ENCODE data around the gene TRMO.
A peak's percentile ranks its signal among the peaks of the same experiment; 100 is the strongest.

Gene TRMO

DNA sequence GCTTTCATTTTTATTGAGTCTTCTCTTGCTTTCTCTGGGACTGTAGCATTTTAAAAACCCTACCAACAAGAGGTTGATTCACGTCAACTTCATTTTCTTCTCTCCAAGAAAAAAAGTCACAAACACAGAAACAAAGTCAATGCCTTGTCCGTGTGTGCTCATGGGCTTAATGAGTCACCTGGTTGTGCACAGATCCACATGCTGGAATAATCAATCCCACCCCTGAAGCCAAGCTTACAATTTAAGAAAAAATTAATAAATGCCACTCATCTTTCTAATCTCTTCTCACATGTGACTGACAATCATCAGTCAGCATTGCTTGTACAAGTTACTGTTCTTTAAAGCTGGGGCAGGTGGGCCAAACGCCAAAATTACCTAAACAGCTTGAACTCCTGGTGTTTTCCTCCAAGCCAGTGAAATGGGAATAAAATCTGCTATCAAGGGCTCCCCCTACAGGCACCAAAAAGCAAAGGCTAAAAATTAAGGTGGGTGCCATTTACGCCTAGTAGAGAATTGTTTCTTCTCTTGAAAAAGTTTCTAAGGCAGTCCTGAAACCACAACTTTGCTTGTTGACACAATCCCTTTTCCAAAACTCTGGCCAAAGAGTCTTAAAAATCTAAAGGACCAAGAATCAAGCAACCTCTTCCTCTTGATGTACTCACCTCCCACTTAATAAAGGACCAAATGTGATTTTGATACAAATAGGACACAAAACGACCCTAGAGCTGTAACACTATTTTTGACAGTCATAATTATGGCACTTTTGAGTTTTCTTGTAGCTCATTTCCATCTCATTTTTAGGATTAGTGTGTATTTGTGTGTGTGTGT is 21.3 kb downstream of the TRMO start:
- DNase-seq: peak; percentile 65

DNA sequence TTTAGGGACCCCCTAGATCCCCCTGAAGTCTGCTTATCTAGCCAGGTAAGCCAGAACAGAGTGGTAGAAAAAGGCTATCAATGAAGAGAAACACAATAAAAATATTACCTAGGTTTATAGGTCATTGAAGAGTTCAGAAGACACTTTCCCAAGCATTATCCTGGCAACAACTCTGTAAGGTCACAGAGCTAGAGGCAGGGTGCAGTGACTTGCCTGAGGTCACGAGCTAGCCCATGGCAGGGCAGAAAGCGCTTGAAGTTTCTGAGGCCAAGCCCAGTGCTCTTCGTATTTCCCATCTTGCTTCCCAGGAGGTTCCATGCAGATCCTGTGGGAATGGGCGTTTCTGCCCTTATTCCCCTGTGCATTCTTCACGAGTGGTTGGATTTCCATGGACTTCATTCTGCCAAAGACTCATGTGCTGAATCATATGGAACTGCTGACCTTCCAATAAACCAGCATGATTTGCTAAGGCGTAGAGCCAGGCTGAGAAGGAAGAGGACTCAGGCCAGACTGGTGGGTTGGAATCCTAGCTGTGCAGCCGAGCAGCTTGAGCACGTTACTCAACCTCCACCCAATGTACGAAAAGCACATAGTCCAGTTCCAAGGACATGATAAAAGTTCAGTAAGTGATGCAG is 22.1 kb downstream of the TRMO start:
- DNase-seq: no peak

DNA sequence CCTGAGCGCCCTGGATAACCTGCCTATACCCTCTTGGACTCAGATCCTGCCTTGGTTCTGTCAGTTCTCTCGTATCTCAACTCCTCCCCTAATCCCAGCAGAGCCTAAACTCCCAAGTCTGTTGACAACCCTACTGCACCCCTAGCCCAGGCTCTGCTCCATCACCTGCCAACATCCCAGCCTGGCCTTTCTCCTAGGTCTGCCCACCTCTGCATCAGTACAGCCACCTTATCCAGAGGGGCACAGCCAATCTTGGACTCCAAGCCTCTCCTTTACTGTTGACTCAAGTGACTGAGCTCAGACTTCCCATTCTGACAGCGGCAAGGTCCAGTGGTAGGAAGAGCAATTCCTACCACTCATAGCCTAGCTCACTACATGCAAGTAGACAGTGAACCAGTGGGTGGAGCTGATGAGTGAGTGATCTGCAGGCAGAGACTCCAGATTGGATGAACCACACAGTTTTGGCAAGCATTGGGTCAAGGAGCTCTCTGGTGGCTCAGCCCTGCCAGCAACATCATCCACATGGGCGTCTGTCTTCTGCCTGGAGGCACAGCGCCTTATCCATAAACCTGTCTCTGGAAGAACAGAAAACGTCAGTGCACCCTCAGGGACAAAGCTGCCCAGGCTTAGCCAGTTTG is 26.5 kb downstream of the TRMO start:
- no peak for DNase-seq

DNA sequence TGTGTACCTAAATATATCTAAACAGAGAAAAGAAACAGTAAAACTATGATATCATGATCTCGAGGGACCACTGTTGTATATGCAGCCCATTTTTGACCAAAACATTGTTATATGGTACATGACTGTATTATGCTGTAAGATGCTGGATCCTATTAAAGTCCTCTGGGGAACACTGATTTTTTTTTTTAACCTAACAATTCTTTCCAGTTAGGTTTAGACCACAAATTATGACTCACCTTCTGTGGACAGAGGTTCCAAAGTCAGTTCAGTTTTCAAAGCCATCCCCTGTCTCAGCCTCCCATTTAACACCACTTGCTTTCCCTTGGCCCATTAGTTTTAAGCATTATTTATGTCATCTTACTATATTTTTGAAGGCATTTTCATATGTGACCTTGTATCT is 27.1 kb downstream of the TRMO start:
- no peak for DNase-seq

DNA sequence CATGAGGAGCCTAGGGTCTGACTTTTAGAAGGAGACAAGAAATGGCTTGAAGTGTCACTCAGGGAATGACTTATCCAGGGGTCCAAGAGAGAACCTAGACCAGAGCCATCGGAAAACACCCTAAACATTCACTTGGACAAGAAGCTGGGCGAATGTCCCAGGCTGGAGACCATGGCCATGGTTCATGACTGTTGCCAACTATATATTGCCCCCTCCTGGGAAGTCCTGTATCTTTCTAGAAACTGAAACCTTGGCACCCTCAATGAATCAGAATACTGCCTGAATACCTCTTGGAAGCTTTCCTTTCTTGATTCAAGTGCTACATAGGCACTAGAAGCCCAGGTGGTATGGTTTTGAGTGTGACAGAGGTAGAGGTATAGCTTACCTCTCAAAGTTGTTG is 29.9 kb downstream of the TRMO start:
- no peak for DNase-seq

DNA sequence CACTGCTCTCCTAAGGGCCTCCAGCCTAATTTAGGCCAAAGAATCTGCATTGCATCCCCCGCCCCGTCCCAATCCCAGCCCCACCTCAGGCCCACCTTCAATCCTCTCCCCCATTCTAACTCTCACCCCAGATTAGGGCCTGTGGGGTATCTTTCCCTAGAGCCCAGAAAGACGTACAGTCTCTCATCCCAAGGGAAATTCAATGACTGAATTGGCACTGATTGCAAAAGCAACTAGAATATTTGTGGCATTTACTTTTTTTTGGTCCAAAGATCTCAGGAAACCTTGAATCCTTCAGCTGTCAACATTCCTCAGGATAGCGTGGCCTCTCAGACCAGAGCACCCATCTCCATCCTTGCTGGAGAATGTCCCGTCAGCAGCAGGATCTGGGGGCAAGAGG is 30.6 kb downstream of the TRMO start:
- no peak for DNase-seq

DNA sequence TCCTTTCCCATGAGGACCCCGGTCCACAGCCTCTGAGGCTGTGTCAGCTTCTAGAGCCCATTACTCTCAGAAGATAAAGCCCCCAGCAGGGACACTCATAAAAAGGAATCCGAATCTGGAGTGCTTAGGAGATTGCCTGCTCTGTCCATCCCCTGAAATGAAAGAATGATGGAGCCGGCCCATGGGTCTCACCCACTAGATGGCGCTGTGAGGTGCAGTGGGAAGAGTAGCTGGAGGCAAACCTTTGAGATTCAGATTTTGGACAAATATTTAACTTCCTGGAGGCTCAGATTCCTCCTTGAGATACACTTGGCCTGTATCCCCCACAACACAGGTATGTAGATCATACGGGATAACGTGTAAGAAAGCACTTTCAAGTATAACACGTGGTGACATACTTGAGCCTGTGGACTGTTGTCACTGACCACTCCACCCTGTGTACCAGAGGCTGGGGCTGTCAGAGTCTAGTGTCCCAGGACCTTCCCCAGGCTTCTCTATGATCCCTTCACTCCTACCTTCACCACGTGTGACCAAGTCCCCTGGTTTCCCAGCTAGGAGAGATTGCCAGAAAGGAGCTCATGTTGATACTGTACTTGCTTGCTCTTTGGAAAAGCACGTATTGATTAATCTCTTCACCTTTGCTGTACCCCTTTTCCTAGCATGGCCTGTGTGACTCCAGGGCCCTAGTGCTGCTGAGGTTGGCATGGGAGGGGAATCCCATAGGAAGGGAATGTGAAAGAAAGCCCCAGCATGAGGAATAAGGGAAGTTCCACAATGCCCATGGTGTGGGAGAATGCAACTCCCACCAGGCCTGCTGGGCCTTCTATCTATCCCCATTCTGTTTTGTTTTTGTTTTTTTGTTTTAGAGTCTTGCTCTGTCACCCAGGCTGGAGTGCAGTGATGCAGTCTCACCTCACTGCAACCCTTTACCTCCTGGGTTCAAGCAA is 32.1 kb downstream of the TRMO start:
- no peak for DNase-seq

DNA sequence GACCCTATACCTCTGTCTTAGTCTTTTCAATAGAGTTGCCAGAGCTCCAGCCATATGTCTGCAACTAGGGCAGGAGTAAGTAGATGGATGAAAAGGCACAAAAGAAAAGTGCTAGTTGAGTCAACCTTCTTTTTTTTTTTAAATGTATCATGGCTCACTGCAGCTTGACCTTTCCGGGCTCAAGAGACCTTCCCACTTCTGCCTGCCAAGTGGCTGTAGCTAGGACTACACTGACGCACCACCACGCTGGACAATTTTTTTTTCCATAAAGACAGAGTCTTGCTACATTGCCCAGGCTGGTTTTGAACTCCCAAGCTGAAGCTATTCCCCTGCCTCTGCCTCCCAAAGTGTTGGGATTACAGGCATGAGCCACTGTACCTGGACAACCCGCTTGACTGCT is 42.0 kb downstream of the TRMO start:
- DNase-seq: no peak

DNA sequence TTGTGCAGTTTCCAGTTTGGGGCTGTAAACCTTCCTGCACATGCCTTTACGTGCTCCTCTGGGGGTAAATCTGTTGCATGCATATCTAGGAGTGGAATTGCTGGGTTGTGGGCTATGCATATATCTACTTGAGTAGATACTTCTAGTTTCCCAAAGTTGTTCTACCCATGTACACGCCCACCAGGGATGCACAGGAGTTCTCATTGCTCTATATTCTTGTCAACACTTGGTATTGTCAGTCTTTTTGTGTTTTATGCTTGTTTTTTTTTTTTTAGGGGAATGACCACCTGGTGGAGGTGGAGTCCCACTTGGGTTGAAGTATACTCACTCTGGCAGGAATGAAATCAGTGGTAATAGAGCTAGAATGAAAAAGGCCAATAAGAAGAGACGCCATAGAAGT is 46.2 kb downstream of the TRMO start:
- no peak for DNase-seq

DNA sequence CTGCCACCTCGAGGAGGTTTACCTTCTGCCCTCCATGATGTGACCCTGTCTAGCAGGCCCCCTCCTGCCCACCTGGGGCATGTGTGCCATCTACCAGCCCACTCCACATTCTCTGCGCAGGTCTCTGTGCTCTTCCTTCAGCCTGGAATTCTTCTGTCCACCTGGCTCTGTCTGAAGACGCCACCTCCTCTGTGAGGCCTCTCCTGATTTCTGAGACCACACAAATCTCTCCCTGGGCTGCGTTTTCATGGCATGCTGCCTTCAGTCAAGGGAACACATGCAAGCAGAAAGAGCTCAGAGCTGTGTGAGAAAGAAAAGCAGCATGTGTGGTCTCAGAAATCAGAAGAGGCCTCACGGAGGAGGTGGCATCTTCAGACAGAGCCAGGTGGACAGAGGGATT is 47.2 kb downstream of the TRMO start:
- DNase-seq: no peak

DNA sequence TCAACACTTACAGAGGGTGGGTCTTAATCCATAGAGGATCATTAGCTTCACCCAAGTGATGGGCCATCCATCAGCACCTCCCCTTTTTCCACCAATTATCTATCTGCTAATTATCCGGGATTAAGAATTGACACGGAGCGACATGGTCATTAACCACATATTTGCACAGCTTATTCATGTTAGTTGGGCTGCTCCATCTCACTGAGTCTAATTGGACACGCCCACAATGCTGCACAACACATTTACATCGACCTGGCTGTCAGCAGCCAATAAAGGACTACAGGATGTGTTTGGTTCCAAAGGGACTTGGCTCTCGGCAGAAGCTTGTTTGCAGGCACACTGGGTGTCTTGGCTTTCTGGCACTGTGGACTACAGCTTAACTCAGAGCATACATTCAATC is 47.7 kb downstream of the TRMO start:
- DNase-seq: no peak

DNA sequence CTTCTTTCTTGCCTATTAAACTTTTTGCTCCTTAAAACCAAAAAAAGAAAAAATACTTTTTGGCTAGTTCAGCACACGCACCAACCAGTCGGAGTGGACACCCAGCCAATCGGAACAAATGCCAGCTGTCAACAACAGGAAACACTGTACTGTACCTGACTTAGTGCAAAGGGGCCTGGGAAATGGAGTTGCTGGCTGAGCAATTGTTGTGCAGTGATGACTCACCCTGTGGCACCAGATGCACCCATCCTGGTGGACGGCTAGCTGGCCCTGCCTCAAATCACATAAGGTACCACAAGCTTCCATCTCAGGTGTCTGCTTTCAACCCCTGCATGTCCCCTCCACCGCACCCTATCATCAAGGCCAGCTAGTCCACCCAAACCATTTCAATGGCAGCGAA is 48.4 kb downstream of the TRMO start:
- no peak for DNase-seq

DNA sequence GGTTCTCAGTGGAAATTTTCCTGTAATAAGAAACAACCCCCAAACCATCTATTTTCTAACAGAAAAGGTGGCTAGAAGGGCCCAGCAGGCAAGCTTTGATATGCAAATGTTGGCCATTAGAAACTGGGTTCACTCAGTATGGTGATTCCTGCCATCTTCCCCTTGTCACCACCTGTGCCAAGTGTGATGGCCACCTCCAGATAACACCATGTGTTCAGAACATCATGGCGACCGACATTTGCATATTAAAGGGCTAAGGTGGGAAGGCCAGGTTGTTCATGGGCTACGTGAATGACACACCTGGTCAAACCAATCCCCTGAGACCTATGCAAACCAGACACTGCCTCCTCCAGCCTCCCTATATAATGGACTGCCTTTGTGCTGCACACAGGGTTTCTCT is 48.9 kb downstream of the TRMO start:
- DNase-seq: no peak

DNA sequence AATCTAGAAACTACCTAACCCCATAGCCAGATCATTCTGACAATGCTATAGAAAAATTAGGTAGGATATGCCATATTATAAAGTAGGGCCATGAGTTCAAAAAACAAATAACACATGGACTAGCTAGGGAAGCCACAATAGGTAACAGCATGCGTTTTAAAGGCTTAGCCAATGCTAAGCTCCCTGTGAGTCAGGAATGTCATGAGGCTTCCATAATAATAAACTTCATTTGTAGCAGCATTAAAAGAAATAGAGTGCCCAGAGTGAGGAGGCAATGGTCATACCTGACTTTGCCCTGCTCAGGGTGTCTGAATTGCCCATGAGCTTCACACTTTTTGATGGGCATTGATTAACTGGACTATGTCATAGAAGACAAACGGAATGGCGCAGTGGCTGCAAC is 53.4 kb downstream of the TRMO start:
- no peak for DNase-seq

DNA sequence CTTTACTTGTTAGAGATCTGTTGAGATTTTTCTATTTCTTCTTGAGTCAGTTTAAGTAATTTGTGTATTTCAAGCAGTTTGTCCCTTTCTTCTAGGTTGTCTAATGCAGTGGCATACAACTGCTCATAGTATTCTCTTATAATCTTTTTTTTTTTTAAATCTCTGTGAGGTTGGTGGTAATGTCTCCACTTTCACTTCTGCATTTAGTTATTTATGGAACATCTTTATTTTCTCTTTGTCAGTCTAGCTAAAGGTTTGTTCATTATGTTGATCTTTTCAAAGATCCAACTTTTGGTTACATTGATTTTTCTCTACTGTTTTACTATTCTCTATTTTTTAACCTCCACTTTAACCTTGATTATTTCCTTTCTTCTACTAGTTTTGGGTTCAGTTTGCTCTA is 55.5 kb downstream of the TRMO start:
- DNase-seq: no peak

DNA sequence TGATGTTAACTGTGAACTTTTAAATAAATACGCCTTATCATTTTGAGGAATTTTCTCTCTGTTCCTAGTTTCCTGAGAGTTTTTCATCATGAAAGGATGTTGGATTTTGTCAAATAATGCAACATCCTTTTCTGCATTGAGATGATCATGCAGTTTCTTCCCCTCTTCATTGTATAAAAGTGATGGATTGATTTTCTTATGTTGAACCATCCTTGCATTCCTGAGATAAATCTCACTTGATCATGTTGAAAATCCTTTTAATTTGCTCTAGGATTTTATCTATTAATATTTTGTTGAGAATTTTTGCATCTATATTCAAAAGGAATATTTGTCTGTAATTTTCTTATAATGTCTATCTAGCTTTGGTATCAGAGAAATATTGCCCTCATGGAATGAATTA is 56.0 kb downstream of the TRMO start:
- DNase-seq: no peak

DNA sequence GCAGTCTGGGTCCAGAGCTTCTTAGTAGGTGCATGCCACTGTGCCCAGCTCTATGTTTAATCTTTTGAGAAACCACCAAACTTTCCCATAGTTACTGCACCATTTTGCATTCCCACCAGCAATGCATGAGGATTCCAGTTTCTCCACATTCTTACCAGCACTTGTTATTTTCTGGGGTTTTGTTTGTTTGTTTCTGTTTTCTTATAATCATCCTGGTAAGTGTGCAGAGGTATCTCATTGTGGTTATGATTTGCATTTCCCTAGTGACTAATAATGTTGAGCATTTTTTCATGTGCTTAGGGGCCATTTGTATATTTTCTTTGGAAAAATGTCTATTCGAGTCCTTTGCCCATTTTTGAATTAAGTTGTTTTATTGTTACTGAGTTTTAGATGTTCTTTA is 57.9 kb downstream of the TRMO start:
- no peak for DNase-seq

DNA sequence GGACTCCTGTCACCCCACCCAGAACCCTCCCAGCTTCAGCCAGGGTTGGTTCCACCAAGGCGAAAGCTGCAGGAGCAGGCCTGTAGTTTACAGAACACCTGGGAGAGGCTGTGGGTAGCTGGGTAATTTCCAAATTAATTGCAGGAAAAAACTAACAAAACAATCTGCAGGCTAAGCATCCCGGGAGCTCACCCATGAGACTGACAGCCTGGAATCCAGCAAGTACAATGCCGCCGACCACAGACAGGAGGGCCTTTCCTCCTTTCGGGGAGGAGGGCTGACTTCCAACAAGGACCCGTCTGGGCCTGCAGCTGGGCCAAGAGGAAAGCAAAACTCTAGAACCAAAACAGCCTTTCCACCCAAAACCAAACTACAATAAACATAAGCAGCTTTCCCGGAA is 59.0 kb downstream of the TRMO start:
- DNase-seq: no peak

DNA sequence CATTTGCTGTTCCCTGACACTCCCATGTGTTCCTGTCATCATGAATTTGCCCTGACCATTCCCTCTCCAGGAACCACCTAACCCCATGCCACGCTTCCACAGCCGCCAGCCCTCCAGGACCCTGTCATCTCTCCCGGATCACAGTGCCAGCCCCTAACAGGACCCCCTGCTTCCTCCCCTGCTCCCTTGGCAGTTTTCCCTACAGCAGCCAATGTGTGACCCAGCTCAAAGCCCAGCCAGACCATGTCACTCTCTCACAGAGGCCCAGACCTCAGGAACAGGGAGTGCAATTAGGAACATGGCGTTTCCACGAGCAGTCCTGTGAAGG is 61.2 kb downstream of the TRMO start:
- no peak for DNase-seq

DNA sequence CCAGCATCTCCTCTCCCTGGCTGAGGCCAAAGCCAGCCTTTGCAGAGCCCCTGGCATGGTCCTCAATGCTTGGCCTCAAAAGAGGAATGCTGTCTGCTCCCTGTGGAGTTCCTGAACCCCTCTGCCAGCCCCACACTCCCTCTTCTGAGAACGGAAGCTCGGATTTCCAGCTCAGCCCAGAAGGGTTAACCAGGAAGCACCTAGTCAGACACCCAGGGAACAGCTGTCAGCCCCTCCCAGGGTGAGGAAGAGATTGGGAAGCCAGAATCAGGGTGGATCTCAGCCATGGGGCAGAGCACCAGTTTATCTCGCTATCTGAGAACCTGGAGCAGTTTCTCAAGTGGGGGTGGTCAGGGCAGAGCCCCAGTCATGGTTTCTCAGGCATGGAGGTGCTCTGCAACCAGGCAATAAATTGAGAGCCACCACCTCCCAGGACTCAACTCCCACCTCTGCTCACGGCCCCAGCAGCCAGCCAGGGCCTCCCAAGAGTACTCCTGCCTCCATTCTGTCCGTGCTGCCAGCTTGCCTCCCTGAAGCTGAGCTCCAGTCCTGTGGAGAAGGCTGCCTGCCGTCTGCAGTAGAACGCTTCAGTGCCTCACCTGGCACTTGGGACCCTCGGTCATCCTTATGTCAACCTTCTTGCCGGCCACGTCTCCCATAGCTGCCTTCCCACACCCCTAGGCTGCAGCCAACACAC is 61.7 kb downstream of the TRMO start:
- peak; percentile 48 for DNase-seq

DNA sequence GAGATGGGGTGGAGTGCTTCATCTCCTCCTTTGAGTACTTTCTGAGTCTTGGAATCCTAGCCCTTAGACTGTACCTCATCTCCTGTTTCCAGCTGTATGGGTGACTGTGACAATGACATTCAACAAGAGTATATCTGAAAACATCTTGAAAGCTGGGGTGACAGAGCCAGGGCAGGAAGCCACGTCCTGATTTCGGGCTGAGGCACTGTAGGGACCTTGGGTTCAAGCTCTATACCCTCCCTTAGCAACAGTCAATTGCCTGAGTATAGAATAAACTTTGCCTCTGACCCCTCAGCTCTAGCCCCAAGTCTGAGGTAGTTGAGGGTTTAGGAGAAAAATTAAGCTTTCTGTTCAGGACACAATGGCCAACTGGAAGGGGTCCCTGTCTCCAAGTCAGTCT is 63.0 kb downstream of the TRMO start:
- DNase-seq: no peak

DNA sequence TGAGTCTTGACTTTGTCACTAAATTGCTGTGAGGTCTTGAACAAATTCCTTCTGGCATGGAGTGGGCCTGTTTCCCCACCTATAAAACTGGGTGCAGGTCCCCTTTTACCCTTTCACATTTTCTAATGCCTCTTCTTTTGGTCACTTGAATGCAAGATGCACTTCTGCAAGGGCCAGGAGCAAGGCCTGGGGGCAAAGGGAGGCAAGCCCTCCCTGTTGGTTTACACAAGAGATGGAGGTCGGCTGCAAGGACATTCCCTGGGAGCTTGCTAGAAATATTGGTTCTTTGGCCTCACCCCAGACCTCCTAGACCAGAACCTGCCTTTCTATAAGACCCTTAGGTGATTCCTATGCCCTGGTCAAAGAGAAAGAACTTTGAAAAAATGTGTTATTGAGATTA is 63.5 kb downstream of the TRMO start:
- DNase-seq: no peak

DNA sequence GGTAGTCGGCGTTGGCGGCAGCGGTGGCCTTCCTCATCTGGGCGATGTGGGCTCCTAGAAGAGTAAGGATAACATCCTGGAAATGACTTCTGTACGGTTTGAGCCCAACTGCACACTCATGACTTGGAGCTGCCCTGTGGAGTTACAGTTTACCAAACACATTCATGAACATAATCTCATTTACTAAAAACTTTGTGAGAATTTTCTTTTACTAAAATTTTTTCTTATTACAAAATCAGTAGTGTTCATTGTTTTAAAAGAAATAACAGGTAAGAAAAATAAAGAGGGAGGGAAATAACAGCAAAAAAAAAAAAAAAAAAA is 63.9 kb downstream of the TRMO start:
- no peak for DNase-seq
